Measurements from ENCODE around the gene RRM1. TPM values are rescaled to one million over a fixed set of nuclear protein-coding genes. Genes with fewer than 3 reads are reported as not detected.

The RRM1 gene
- total and polyA plus RNA-seq, 2 of the 13 experiments (the other 11 are each of a cell fraction or from before 2014, with no cell fraction given), result 17.3 to 108 TPM

DNA sequence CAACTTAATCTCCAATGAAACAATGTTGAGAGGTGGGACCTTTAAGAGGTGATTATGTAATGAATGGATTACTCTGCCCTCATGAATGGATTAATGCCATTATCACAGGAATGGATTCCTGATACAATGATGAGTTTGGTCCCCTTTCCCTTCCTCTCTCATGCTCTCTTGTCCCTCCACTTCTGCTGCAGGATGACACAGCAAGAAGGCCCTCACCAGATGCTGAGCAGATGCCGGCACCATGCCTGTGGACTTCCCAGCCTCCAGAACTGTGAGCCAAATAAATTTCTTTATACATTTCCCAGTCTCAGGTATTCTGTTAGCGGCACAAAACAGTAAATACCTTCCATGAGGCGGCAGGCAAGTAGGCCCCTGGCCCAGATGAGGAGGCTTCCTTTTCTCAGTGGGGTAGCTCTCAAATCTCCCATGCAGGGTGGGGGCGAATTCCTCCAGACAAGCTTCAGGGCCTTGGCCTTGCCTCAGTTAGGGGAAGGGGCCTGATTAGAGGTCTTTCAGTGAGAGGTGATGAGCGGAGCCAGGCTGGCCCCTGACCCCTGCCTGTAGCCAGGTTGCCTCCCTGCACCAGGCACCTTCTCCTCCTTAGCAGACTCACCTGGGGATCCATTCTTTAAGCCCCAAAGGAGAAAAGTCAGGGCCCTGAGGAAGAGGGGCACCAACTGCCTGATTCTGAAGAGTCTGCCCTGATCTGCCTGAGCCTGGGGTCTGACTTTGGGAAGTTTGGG, 86.0 kb downstream of the RRM1 start:
- H3K4me3 ChIP-seq (replicated peaks in 1 of 3; ENCODE audit: insufficient read depth in 1 of 3, low read depth in 2 of 3, low read length in 3 of 3), result no peak overlapping the region
- in situ Hi-C loops (cut with HindIII; ENCODE audit: extremely low pct_ligation_motif_present, low pct_unique_long_range_greater_than_20kb), result loop anchor here (10.0 kb wide), 1 partner anchor 824 kb away; no protein-coding TSS in a partner anchor
- no peaks in the 10 kb centered on the region for H3K4me1 ChIP-seq (ENCODE audit: insufficient read depth, low read length)
- TF ChIP-seq NONO (IDR thresholded peaks at IDR 0.05) (no peak), NONO (CRISPR knock-in tag; conservative IDR thresholded peaks at IDR 0.05) (no peak), ZNF766 (CRISPR knock-in tag; IDR thresholded peaks at IDR 0.05; ENCODE audit: borderline replicate concordance) (no peak)
- TF ChIP-seq, protein P1, sequence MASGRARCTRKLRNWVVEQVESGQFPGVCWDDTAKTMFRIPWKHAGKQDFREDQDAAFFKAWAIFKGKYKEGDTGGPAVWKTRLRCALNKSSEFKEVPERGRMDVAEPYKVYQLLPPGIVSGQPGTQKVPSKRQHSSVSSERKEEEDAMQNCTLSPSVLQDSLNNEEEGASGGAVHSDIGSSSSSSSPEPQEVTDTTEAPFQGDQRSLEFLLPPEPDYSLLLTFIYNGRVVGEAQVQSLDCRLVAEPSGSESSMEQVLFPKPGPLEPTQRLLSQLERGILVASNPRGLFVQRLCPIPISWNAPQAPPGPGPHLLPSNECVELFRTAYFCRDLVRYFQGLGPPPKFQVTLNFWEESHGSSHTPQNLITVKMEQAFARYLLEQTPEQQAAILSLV (CRISPR knock-in tag; IDR thresholded peaks at IDR 0.05; ENCODE audit: borderline replicate concordance), result no peak
- H3K36me3 ChIP-seq (replicated peaks in 1 of 2; ENCODE audit: control insufficient read depth in 1 of 2, insufficient read depth in 2 of 2, low read length in 2 of 2), result no peaks in the 10 kb centered on the region
- no peaks in the 10 kb centered on the region for H4K20me1 ChIP-seq (ENCODE audit: insufficient read depth, low read length)
- POLR2A ChIA-PET, result no interaction called here
- peaks cover 0 to 23% of the 10 kb centered on the region in 2 experiments; a peak in 2 of 5 replicates for H3K27me3 ChIP-seq (ENCODE audit: control insufficient read depth in 1 of 2, insufficient read depth in 2 of 2, low read length in 2 of 2)
- no peak overlapping the region for H3K4me2 ChIP-seq (ENCODE audit: low read depth, low read length)
- no peaks in the 10 kb centered on the region for H3K79me2 ChIP-seq (ENCODE audit: insufficient read depth, low read length)
- CTCF ChIA-PET (ENCODE audit: low intra/inter-chr PET ratio, low total read pairs), result no interaction called here
- ATAC-seq (no peak), DNase-seq (ENCODE audit: low spot score) (no peak), FAIRE-seq (no peak)
- no peak overlapping the region for H3K9ac ChIP-seq (ENCODE audit: insufficient read depth, low read depth, low read length)
- BruUV-seq (replicated peaks), result no TSS peak
- no peak overlapping the region for H3K27ac ChIP-seq (ENCODE audit: extremely low read length, insufficient read depth, low read length)
- H2AFZ ChIP-seq (ENCODE audit: low read length), result no peak overlapping the region
- intact Hi-C loops (cut with micrococcal nuclease; ENCODE audit: unreplicated experiment), result no loop called here
- no peaks in the 10 kb centered on the region for H3K9me3 ChIP-seq (ENCODE audit: low read length)
- 27% methylated on average over 3 of the region's 5 CpGs for WGBS (ENCODE audit: low lambda C conversion rate)

Measured in HepG2 (cell line).